NCI-H2107 treated with DMSO at 0.1 percent for 48 hours (cell line): ENCODE measurements around the gene IGSF23.

Experiments
- DNase-seq: peaks from one replicate; lab custom pipeline; 2025; ENCODE audit not compliant: unreplicated experiment; lab: John Stamatoyannopoulos, UW

The IGSF23 gene

GRCh38 chr19:44640518-44640917 lies 27.2 kb downstream of the IGSF23 start:
- DNase-seq = no peak

GRCh38 chr19:44641501-44642265 lies 28.3 kb downstream of the IGSF23 start:
- no peak for DNase-seq

- no peak for DNase-seq
Measured at GRCh38 chr19:44642377-44642776, 29.0 kb downstream of the IGSF23 start.

- no peak for DNase-seq
Measured at GRCh38 chr19:44643605-44644401, 30.4 kb downstream of the IGSF23 start, which contains the start of gene PVR. Gene PVR, plus strand, starts transcription at chr19:44643910. Its CDS starts 187 bp downstream, at chr19:44644097.

- no peak for DNase-seq
Measured at GRCh38 chr19:44644402-44645016, 31.1 kb downstream of the IGSF23 start.

DNA sequence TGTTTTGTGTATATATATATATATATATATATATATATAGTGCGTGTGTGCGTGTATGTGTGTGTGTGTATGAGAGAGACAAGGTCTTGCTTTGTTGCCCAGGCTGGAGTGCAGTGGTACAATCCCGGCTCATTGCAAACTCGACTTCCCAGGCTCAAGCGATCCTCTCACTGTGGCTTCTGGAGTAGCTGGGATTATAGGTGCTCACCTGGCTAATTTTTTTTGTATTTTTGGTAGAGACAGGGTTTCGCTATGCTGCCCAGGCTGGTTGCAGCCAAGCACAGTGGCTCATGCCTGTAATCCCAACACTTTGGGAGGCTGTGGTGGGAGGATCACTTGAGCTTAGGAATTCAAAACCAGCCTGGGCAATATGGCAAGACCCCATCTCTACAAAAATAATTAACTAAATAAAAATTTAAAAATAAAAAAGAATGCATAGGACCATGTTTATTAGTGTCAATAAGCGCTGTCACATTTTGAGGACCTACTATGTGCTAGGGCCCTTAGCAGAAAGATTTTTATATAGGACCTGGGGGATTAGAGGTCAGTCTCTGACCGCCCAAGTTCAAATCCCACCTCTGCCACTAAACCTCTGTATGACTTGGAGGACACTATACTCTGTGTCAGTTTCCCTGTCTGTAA lies 32.2 kb downstream of the IGSF23 start:
- no peak for DNase-seq

- no peak for DNase-seq
Measured at GRCh38 chr19:44646049-44646416, 32.7 kb downstream of the IGSF23 start.

DNA sequence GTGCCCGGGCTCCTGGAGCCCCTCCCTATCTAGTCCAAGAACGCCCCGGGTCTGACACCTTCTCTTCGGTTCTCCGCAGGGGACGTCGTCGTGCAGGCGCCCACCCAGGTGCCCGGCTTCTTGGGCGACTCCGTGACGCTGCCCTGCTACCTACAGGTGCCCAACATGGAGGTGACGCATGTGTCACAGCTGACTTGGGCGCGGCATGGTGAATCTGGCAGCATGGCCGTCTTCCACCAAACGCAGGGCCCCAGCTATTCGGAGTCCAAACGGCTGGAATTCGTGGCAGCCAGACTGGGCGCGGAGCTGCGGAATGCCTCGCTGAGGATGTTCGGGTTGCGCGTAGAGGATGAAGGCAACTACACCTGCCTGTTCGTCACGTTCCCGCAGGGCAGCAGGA lies 33.8 kb downstream of the IGSF23 start:
- no peak for DNase-seq

DNA sequence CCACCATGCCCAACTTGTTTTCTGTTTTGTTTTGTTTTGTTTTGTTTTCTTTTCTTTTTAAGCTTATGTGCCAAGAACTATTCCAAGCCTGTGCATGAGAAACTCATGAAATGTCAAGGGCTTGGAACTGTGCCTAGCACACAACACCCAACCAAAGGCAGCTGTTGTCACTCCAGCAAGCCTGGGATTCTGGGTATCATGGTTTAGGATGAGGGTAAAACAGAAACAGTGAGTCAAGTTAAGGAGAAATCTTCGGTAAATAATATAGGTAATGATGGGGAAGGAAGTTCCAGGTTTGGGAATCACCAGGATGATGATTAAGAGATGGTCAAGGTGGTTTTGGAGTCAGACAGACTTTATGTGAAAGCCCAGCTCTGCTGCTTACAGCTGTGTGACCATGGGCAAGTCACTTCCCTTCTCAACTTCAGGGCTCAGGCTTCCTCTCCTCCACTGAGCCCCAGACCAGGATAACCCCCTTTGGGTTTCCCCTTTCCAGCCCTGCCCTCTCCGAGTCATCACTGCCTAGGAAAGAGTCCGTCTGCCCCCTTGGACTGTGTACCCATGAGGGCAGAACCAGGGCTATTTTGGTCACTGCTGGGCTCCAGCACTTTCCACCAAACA lies 35.4 kb downstream of the IGSF23 start:
- DNase-seq = no peak

DNA sequence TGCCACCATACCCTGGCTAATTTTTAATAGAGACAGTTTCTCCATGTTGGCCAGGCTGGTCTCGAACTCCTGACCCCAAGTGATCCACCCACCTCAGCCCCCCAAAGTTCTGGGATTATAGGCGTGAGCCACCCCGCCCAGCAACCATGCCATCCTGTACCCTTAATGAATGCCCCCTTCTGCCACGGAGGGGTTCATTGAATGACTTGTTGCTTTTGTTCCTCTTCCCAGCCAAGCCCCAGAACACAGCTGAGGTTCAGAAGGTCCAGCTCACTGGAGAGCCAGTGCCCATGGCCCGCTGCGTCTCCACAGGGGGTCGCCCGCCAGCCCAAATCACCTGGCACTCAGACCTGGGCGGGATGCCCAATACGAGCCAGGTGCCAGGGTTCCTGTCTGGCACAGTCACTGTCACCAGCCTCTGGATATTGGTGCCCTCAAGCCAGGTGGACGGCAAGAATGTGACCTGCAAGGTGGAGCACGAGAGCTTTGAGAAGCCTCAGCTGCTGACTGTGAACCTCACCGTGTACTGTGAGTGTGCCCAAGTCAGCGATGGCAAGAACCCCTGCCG lies 36.3 kb downstream of the IGSF23 start:
- DNase-seq = no peak

DNA sequence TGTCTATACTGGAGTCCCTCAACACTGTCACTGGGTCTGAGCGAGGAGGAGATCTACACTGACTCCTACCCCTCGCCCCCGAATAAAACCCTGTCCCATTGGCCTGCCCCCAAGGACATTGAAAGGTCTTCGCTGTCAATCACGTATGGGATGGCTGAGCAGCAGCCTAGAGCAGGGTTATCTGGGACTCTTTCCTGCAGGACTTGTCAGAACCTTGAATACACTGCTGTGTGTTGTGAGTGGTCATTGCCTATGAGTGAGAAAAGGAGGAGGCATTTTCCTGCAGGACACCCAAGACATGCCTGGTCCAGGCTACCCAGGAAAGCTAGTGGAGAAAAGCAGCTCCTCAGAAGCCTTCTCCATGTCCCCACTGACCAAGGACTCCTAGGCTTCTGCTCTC lies 40.0 kb downstream of the IGSF23 start:
- DNase-seq = no peak

DNA sequence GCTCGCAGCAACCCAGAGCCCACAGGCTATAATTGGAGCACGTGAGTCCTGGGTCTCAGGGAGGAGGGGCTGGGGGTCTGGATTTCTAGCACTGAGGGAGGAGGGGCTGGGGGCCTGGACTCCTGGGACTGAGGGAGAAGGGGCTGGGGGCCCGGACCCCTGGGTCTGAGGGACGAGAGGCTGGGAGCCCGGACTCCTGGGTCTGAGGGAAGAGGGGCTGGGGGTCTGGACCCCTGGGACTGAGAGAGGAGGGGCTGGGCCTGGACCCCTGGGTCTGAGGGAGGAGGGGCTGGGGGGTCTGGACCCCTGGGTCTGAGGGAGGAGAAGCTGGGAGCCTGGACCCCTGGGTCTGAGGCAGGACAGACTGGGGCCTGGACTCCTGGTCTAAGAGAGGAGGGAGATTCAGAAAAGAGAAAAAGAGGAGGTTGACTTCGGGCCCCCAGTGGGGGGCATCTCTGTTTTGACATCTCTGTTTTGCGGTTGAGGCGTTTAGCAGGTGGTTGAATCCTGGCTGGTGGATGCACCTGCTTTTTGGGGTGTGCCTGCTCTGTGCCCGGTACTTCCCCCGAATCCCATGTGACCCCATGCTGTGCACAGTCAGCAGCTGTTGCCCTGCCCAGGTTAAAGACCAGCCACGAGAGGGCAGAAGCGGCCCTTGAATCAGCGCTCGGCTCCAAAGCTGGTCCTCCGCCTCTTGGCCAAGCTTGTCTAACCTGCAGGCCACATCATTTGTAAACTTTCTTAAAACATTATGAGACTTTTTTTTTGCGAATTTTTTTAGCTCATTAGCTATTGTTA lies 40.8 kb downstream of the IGSF23 start:
- peak; percentile 83 for DNase-seq

GRCh38 chr19:44657211-44657921 lies 44.0 kb downstream of the IGSF23 start:
- peak; percentile 7 for DNase-seq

DNA sequence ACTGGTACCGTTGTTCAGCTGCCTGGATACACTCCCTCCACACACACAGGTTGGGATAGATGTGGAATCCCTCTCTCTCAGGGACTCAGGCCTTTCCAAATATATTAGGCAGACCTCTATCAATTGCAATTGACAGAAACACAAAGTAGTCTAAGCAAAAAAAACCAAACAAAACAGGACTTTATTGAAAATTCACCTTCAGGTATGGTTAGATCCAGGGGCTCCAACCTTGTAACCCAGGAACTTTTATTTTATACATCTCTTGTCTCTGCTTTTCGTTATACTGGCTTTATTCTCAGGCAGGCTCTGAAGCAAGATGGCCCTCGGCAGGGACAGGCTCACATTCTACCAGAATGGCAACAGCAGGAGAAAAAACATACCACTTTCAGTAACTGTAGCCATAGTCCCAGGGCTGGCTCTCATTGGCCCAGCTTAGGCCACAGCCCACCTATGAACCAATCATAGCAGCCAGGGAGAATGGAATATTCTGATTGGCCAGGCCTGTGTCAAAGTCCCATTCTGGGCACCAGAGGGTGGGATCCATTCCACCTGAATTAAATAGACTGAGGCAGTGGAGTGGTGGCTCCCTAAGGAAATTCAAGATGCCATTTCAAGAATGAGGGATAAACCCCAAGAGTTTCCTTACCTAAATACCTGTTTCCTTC lies 44.8 kb downstream of the IGSF23 start:
- DNase-seq = no peak

- DNase-seq = no peak
Measured at GRCh38 chr19:44660081-44660480, 46.7 kb downstream of the IGSF23 start.

- no peak for DNase-seq
Measured at GRCh38 chr19:44661205-44661604, 47.8 kb downstream of the IGSF23 start.

DNA sequence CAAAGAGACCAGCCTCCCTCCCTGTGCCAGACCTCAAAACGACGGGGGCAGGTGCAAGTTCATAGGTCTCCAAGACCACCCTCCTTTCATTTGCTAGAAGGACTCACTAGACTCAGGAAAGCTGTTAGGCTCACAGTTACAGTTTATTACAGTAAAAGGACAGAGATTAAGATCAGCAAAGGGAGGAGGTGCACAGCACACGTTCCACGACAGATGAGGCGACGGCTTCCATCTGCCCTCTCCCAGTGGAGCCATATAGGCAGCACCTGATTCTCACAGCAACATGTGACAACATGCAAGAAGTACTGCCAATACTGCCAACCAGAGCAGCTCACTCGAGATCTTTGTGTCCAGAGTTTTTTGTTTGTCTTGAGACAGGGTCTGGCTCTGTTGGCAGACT lies 48.5 kb downstream of the IGSF23 start:
- no peak for DNase-seq

DNA sequence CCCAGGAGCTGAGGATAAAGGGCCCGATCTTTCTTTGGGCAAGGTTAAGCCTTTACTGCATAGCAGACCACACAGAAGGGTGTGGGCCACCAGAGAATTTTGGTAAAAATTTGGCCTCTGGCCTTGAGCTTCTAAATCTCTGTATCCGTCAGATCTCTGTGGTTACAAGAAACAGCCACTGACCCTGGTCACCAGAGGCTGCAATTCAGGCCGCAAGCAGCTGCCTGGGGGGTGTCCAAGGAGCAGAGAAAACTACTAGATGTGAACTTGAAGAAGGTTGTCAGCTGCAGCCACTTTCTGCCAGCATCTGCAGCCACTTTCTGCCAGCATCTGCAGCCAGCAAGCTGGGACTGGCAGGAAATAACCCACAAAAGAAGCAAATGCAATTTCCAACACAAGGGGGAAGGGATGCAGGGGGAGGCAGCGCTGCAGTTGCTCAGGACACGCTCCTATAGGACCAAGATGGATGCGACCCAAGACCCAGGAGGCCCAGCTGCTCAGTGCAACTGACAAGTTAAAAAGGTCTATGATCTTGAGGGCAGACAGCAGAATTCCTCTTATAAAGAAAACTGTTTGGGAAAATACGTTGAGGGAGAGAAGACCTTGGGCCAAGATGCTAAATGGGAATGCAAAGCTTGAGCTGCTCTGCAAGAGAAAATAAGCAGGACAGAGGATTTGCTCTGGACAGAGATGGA lies 49.5 kb downstream of the IGSF23 start:
- no peak for DNase-seq
